ENCODE data around the gene RNF128.

DNA sequence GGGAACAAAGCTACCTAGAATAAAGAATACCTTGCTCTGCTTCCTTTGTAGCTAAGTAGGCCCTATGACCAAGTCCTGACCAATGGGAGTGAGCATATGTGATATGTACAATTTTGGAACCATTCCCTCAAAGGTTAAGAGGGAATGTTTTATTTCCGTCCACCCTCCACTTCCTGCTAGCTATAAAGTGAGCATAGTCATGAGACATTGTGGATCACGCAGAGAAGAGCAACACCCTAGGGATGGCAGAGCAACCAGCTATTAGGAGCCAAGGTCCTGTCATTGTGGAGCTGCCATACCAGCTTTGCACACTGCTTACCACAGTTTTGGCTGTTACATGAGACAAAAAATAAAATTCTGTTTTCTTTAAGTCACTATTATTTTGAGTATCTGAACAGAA, 45.8 kb upstream of the RNF128 start:
- TF ChIP-seq, protein P1, sequence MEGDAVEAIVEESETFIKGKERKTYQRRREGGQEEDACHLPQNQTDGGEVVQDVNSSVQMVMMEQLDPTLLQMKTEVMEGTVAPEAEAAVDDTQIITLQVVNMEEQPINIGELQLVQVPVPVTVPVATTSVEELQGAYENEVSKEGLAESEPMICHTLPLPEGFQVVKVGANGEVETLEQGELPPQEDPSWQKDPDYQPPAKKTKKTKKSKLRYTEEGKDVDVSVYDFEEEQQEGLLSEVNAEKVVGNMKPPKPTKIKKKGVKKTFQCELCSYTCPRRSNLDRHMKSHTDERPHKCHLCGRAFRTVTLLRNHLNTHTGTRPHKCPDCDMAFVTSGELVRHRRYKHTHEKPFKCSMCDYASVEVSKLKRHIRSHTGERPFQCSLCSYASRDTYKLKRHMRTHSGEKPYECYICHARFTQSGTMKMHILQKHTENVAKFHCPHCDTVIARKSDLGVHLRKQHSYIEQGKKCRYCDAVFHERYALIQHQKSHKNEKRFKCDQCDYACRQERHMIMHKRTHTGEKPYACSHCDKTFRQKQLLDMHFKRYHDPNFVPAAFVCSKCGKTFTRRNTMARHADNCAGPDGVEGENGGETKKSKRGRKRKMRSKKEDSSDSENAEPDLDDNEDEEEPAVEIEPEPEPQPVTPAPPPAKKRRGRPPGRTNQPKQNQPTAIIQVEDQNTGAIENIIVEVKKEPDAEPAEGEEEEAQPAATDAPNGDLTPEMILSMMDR (IDR thresholded peaks at IDR 0.05) = no peak
- no peak for TF ChIP-seq POLR2A (IDR thresholded peaks at IDR 0.05)
